A673 (cell line): ENCODE data around the gene LSM8.

Experiments used
- EZH2 ChIP-seq: fragments of 200-600 bp; sonication (generic); IDR thresholded peaks from 2 replicates; pipeline ENCODE4 v1.6.1; 2017; ENCODE audit warnings: borderline replicate concordance, low read depth, mild to moderate bottlenecking, mixed read lengths, antibody characterized with exemption, low read length; ENCODE audit not compliant: poor library complexity, severe bottlenecking
- TF ChIP-seq, protein P1 (sequence below): fragments of 300-800, 200-600 bp; sonication (generic); conservative IDR thresholded peaks from 2 replicates; pipeline ENCODE4 v1.5.1; 2017; ENCODE audit warnings: low read depth, mild to moderate bottlenecking, antibody characterized with exemption, low read length, moderate library complexity, mixed read lengths

DNA sequence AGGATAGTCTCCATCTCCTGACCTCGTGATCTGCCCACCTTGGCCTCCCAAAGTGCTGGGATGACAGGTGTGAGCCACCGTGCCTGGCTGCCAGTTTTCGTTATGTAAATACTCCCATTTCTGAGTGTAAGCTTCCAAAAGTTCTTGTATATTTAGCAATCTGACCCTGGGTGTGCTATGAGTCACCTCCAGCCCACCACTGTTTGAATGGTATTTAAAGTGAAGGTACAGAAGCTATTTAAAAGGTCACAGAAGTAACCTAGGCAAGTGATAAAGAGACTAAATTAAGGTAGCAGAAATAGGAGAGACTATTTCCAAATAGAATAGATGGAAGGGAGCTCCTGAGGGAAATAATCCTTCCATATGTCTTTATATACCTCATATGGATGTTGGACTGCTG is 36.6 kb downstream of the LSM8 start:
- TF ChIP-seq EZH2, result no peak
- TF ChIP-seq, protein P1, sequence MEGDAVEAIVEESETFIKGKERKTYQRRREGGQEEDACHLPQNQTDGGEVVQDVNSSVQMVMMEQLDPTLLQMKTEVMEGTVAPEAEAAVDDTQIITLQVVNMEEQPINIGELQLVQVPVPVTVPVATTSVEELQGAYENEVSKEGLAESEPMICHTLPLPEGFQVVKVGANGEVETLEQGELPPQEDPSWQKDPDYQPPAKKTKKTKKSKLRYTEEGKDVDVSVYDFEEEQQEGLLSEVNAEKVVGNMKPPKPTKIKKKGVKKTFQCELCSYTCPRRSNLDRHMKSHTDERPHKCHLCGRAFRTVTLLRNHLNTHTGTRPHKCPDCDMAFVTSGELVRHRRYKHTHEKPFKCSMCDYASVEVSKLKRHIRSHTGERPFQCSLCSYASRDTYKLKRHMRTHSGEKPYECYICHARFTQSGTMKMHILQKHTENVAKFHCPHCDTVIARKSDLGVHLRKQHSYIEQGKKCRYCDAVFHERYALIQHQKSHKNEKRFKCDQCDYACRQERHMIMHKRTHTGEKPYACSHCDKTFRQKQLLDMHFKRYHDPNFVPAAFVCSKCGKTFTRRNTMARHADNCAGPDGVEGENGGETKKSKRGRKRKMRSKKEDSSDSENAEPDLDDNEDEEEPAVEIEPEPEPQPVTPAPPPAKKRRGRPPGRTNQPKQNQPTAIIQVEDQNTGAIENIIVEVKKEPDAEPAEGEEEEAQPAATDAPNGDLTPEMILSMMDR, result no peak
